H7 (cell line): Measurements from ENCODE around the gene MPHOSPH6. TPM values are rescaled to one million over a fixed set of nuclear protein-coding genes. Genes with fewer than 3 reads are reported as not detected.

Experiments used
- DNase-seq: peaks from one replicate; pipeline ENCODE4 v3.0.0; 2012
- H3K27me3 ChIP-seq: 2 replicates; pipeline ENCODE4 v1.6.0; 2011; ENCODE audit warnings: mild to moderate bottlenecking, low read length; ENCODE audit not compliant: control insufficient read depth, insufficient read depth
- H3K36me3 ChIP-seq: replicated peaks from 2 replicates; pipeline ENCODE4 v1.5.1; 2011; ENCODE audit warnings: low read length; ENCODE audit not compliant: control insufficient read depth, insufficient read depth
- H3K4me3 ChIP-seq: 2 replicates; pipeline ENCODE4 v1.5.1; 2011; ENCODE audit warnings: low read depth, mild to moderate bottlenecking, control low read depth, low read length, moderate library complexity; ENCODE audit not compliant: insufficient read depth
- total RNA-seq: library from RNA; depleted of rRNA; stranded (reverse); fragments of >200 nt; shearing (Covaris generic); gene quantifications from 2 replicates; pipeline ENCODE4 v1.2.3, GENCODE V29; 2014

The MPHOSPH6 gene
- total RNA-seq, 1 experiment from 2014 or later = 10.3 TPM

- no peak overlapping the region for H3K4me3 ChIP-seq
- no peak for DNase-seq
Observed at GRCh38 chr16:82184213-82184612, 14.2 kb upstream of the MPHOSPH6 start.

GRCh38 chr16:82183004-82183397, 13.0 kb upstream of the MPHOSPH6 start:
- no peak for DNase-seq
- H3K36me3 ChIP-seq = no peaks in the 10 kb centered on the region
- no peak overlapping the region for H3K4me3 ChIP-seq

More at GRCh38 chr16:82184213-82184612, 14.2 kb upstream of the MPHOSPH6 start:
- H3K36me3 ChIP-seq = no peaks in the 10 kb centered on the region
- H3K27me3 ChIP-seq = no peaks in the 10 kb centered on the region; the same call in 1 of the 2 replicates

GRCh38 chr16:82182266-82183003, 12.4 kb upstream of the MPHOSPH6 start:
- Histone ChIP-seq H3K27me3 (no peaks in the 10 kb centered on the region; the same call in 1 of the 2 replicates), H3K4me3 (no peak overlapping the region), H3K36me3 (no peaks in the 10 kb centered on the region)
- DNase-seq = no peak

More at GRCh38 chr16:82183004-82183397, 13.0 kb upstream of the MPHOSPH6 start:
- no peaks in the 10 kb centered on the region; the same call in 1 of the 2 replicates for H3K27me3 ChIP-seq

DNA sequence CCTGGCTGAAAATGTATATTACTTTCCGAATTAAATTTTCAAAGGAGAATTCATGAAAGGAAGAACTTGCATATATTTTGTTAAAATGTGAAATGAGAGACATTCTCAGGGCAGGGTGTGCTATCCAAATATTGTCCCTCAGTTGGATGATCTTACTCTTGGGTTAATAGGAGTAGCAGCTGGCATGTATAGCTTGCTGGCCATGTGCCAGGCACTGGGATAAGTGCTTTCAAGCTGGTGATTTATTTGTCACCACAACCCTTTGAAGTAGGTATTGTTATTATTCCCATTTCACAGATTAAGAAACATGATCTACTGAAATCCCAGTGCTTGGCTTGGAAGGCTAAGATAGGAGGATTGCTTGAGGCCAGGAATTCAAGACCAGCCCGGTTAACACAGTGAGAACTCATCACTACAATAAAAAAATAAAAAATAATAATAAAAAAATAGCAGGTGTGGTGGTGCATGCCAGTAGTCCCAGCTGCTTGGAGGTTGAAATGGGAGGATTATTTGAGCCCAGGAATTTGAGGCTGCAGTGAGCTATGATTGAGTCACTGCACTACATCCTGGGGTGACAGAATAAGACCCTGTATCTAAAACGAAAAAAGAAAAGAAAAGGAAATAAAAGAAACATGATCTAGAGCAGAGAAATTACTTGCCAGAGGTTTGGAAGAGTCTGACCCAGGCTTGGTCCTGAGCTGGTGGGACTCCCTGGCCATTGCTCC, 11.6 kb upstream of the MPHOSPH6 start:
- no peak for DNase-seq
- Histone ChIP-seq H3K4me3 (no peak overlapping the region), H3K36me3 (no peaks in the 10 kb centered on the region)

DNA sequence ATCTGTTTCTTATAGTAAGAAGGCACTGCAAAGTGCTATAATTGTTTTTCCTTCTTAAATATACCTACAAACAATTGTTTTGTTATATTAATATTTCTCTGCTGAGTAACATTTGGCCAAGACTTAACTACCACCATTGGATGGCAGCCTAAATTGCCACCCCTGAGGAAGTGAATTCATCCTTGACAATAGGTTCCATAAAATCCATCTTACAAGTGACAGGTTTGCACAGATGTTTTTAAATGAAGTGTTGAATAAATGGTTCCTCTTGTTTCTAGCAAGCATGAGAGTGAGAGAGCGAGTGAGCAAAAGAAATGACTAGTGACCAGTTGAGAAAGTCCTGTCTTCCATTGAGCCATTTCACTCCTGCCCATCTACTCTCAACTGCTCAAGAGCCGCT, 8.3 kb upstream of the MPHOSPH6 start:
- Histone ChIP-seq H3K27me3 (no peaks in the 10 kb centered on the region; the same call in 1 of the 2 replicates), H3K4me3 (no peak overlapping the region), H3K36me3 (no peaks in the 10 kb centered on the region)
- no peak for DNase-seq

More for the DNA sequence above, 11.6 kb upstream of the MPHOSPH6 start:
- H3K27me3 ChIP-seq = no peaks in the 10 kb centered on the region; the same call in 1 of the 2 replicates

- Histone ChIP-seq H3K27me3 (peaks cover 2% of the 10 kb centered on the region; the same call in 1 of the 2 replicates), H3K4me3 (no peak overlapping the region)
- no peak for DNase-seq
Observed at GRCh38 chr16:82177555-82177954, 7.5 kb upstream of the MPHOSPH6 start.

GRCh38 chr16:82176204-82176603, 6.2 kb upstream of the MPHOSPH6 start:
- Histone ChIP-seq H3K4me3 (no peak overlapping the region), H3K36me3 (no peaks in the 10 kb centered on the region), H3K27me3 (peaks cover 8% of the 10 kb centered on the region)
- no peak for DNase-seq

More at GRCh38 chr16:82177555-82177954, 7.5 kb upstream of the MPHOSPH6 start:
- H3K36me3 ChIP-seq = no peaks in the 10 kb centered on the region

DNA sequence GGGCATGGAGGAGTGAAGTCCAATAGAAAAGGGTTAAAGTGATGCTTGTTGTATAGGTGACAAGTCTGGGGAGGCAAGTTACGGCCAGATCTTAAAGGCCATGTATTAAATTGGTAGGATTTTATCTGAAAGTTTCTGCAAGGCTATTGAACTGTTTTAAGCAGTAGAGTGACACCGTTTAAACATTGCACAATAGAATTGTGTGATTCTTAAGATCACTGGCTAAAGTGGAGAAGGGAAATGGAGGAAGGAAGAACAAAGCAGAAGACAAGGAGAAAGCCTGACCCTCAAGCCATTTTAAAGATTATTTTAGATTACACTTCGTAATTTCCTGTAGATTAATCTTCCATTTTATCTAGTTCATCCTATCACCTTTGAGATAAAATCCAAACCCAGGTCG, 5.6 kb upstream of the MPHOSPH6 start:
- Histone ChIP-seq H3K36me3 (no peaks in the 10 kb centered on the region), H3K27me3 (peaks cover 12% of the 10 kb centered on the region), H3K4me3 (no peak overlapping the region)
- DNase-seq = no peak

DNA sequence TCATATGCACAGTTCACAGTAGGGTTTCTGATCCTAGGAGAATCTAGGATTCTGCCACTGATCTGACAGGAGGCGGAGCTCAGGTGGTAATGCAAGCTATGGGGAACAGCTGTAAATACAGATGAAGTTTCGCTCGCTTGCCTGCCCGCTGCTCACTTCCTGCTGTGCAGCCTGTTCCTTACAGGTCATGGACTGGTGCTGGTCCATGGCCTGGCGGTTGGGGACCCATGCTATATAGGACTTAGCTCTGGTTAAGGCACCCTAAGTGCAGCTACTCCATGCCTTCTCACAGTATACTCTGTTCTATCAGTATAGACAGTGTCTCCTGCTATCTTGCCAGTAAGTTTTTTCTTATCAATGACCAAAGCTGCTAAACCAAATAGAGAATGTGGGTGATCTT, 2.4 kb downstream of the MPHOSPH6 start:
- Histone ChIP-seq H3K4me3 (no peak overlapping the region), H3K27me3 (peaks cover 14% of the 10 kb centered on the region), H3K36me3 (peaks cover 11% of the 10 kb centered on the region)
- DNase-seq = no peak

GRCh38 chr16:82160226-82160625, 9.8 kb downstream of the MPHOSPH6 start:
- peaks cover 10% of the 10 kb centered on the region for H3K36me3 ChIP-seq
- H3K4me3 ChIP-seq = no peak overlapping the region
- no peak for DNase-seq
- H3K27me3 ChIP-seq = no peaks in the 10 kb centered on the region

GRCh38 chr16:82157836-82158235, 12.2 kb downstream of the MPHOSPH6 start:
- Histone ChIP-seq H3K36me3 (peaks cover 8% of the 10 kb centered on the region), H3K4me3 (no peak overlapping the region), H3K27me3 (no peaks in the 10 kb centered on the region)
- DNase-seq = no peak

DNA sequence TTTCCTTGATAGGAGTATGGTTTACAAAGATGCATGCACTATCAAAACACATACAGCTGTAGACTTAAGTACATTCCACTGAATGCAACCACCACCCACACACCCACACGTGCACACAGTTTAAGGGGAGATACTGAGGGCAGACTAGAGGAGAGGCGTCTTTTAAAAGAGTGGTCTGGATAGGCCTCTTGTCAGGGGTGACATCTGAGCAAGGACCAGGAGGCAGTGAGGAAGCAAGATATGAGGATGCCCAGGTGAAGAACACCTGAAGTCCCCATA, 12.6 kb downstream of the MPHOSPH6 start:
- Histone ChIP-seq H3K36me3 (peaks cover 8% of the 10 kb centered on the region), H3K27me3 (no peaks in the 10 kb centered on the region), H3K4me3 (no peak overlapping the region)
- DNase-seq = no peak

GRCh38 chr16:82156761-82157533, 13.1 kb downstream of the MPHOSPH6 start:
- no peak for DNase-seq
- peaks cover 8% of the 10 kb centered on the region for H3K36me3 ChIP-seq
- no peaks in the 10 kb centered on the region for H3K27me3 ChIP-seq
- H3K4me3 ChIP-seq = no peak overlapping the region

- no peak for DNase-seq
- no peaks in the 10 kb centered on the region for H3K27me3 ChIP-seq
- no peak overlapping the region for H3K4me3 ChIP-seq
- H3K36me3 ChIP-seq = peaks cover 5% of the 10 kb centered on the region; the same call in 1 of the 2 replicates
Observed at GRCh38 chr16:82152641-82153112, 17.3 kb downstream of the MPHOSPH6 start.
